Measurements from ENCODE around the gene GNPAT.

GNPAT gene

DNA sequence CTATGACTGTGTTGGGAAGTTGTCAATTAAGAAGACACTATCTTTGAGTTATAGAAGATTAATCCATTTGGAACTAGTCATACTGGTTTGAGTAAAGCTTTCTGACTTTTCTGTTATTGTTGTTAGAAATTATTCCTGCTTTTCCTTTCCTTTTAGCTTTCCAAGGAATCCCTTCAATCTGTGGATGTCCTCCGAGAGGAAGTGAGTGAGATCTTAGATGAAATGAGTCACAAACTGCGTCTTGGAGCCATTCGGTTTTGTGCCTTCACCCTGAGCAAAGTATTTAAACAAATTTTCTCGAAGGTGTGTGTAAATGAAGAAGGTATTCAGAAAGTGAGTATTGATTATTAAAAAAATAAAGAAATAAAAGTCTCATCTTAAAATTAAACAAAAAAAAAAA, 19.3 kb downstream of the GNPAT start:
- no peak for FAIRE-seq

DNA sequence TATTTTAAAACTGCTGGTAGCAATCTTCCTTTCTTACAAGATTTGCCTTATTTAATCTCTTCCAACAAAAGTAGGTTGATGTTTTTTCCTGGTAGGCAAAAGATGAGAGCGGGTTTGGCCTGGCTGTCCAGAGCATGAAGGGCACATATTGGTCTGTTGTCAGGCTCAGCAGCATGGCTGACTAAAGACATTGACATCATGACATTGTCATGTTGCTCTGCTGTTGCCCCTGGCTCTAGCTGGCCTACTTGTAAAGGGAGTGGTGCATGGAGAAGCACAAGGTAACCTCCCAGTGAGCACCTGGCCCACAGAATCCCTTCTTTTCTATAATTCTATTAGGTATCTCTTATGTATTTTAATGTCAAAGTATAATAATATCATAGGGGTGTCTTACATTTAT, 23.6 kb downstream of the GNPAT start:
- no peak for FAIRE-seq

DNA sequence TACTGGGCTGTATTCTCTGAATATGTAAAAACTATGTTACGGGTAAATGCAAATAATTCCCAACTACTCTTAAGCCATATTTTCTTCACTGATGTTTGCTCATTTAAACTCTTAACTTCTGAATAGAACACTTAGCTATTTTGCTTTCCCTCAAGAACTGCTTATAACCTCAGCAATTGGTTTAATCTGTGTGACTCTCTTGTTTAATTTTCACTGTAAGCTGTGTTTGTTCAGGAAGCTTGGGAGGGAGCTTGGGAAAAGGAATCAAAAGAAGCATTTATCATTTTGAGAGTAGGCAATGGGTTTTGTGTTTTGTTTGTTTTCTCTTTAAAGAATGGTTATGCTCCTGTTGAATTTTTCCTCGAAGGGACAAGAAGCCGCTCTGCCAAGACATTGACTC, 24.4 kb downstream of the GNPAT start:
- FAIRE-seq: no peak

DNA sequence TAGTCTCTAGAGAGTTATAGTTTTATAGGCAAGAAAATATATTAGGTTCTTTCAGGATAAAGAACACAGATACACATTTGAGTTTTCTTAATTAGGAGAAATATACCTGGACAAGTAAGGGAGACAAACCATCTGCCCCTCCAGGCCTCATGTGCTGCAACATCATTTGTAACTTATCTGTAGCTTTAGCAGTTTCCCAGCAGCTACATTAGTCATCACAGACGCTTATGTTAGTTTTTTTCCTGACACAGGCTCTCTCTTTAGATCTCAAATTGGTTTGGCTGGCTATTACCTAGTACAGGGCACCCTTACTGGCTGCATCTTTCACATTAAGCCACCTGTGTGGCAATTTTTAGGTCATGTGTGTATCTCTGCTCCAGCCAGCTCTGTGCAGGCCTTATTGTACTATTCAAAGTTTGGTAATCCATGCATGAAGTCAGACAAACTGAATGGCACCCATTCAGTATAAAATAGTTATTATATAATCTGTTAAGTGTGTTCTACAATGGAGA, 25.9 kb downstream of the GNPAT start:
- no peak for FAIRE-seq

DNA sequence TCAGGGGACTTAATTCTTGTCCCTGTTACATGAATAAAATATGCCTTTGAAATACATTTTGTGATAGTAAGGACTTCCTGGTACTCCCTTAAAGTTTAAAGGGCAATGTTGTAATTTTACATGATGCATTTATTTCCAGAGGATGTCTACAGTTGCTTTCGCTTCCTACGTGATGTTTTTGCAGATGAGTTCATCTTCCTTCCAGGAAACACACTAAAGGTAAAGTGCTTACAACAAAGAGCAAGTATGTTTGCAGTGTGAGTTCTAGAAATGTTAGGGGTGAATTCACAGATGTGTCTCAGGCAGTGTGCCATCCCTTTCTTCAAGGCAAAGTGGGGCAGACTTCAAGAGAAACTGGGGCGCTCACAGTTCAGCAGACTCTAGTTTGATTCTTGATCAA, 31.2 kb downstream of the GNPAT start:
- FAIRE-seq: no peak

DNA sequence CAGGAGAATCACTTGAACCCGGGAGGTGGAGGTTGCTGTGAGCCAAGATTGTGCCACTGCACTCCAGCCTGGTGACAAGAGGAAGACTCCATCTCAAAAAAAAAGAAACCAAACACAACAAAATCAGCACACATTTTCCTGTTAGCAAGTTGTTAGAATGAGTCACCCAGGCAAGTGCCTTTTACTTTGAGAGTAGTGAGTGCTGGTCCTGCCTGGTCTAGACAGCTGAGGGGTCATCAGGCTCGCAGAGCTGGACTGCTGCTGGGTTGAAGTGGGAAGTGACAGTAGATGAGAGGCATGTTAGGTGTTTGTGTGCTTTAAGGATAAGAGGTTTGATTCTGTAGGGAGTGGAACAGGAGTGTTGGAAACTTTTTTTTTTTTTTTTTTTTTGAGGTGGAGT, 31.9 kb downstream of the GNPAT start:
- no peak for FAIRE-seq

DNA sequence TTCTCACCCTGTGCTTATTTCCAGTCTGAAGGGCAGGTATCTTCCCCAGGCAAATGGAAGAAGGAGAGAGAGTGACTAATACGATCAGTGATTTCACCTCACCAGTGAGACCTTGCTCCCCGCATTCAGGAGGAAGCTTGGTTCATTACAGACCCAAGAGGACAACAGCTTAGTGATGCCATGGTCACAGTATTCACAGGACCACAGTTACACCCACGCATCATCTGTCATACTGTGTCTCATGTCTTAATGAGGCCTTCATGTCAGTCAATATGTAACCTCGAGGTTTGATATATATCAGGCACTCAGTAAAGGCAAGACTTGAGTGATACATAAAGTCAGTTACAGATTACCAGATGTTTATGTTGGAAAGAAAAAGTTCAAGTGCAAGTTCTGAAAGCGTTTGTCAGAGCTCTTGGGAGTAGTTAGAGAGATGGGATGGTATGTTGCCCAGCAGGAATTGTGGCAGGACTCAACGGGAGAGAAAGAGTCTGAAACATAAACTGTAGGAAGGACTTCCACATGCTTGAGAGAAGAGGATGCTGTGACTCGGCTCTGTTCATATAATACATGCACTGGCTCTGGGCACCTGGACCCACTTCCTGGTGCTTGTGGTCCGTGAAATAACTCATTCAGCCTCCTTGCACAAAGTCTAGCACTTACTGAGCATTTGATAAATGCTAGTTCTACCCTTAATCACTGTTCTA, 33.3 kb downstream of the GNPAT start:
- FAIRE-seq: no peak

DNA sequence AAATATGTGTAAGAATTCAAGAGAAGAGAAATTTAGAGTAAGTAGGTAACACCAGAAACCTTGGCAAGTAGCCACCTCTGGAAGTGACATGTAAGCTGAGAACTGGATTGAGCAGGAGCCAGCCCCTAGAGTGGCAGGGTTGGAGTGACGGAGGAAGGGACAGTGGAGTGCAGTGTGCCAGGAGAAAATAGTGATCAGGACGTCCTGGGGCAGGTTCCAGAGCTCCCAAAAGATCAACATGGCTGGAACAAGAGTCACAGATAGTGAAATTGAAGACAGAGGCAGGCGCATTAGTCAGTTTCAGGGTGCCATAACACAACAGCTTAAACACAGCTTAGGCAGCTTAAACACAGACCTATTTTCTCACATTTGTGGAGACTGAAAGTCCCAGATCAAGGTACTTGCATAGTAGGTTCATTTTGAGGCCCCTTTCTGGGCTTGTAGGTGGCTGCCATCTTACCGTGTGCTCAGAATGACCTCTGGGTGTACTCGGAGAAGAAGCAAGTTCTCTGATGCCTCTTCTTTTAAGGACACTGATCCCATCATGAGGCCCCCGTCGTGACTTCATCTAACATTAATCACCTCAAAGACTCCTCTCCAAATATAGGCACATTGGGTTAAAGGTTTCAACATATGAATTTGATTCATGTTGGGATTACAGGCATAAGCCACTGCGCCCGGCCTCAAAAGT, 37.2 kb downstream of the GNPAT start:
- no peak for FAIRE-seq

DNA sequence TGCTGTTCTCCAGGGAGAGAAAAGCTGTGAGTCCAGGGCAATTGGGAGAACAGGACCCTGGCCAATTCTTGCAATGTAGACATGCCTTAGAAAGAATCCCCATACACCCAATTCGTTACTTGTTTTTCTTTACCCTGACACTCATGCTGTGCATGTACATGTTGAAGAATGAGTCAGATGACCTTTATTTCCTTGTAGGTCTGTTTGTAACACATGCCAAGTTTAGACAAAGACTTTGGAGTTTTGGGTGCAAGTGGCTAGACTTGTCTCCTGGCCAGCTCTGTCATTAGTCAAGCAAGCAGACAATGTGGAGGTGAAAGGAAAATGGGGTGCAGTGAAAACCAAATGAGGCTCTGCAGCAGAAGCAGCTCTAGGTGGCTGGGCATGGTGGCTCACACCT, 38.1 kb downstream of the GNPAT start:
- no peak for FAIRE-seq

DNA sequence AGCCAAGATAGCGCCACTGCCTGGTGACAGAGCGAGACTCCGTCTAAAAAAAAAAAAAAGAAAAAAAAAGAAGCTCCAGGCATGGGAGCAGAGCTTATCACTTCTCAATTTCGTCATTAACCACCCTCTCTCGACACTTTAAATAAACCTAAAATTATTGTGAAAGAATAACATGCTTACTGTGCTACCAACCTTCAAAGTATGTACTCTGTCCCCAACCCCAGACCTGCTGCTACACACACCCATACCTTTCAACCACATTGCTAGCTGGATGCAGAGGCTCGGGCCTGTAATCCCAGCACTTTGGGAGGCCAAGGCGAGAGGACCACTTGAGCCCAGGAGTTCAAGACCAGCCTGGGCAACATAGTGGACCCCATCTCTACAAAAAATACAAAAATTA, 38.7 kb downstream of the GNPAT start:
- no peak for FAIRE-seq

DNA sequence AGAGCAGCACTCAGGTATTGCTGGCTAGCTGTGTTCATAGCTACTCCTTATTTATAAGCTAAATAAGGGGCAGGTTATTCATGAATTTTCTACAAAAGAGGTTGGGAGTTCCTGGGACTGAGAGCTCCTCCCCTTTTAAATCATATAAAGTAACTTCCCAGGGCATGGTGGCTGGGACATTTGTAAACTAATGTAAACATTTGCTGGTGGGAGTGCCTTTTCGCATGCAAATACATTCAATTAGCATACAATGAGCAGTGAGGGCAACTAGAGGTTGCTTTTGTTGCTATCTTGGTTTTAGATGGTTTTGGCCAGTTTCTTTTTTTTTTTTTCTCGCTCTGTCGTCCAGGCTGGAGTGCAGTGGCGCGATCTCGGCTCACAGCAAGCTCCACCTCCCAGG, 43.4 kb downstream of the GNPAT start:
- no peak for FAIRE-seq

DNA sequence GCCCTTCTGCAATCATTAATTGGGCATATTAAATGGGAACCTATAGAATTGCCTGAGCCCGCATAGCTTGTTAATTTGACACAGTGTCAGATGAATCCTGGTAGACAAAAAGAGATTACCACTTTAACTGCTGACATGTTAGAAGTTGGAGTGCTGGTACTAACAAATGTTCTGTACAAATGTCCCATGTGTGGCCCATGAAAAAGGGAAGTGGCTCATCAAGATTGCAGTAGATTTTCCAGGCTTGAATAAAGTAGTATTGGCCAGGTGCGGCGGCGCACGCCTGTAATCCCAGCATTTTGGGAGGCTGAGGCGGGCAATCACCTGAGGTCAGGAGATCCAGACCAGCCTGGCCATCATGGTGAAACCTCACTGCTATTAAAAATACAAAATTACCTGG, 45.6 kb downstream of the GNPAT start:
- no peak for FAIRE-seq

DNA sequence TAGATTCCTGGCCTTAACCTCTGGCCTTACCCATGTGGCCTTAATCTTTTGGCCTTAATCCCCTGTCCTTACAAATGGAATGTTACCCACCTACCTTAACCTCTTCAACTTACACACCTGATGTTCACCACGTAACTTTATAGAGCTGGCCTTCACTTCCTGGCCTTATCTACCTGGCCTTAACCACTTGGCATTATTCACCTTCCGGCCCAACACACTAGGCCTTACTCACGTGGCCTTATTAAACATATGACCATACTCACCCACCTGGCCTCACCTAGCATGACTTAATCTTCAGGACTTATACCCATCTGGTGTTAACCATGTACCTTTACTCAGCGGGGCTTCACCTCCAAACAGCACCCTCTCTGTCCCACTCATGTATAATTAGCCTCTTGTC, 54.9 kb downstream of the GNPAT start:
- no peak for FAIRE-seq

DNA sequence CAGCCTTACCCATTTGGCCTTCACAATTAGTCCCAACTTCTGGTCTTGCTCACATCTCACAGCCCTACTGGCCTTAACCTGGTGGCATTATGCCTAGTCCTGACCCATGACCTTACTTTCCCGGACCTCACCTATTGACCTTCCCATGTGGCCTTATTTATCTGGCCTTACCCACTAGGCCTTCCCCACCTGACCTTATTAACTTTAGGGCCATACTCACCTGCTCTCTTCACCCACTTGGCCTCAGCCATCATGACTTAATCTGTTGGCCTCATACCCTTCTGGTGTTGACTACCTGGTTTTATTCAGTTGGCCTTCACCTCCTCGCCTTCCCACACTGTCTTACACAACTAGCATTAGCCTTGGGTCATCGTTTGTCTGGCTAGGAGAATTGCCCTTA, 61.0 kb downstream of the GNPAT start:
- FAIRE-seq: no peak

DNA sequence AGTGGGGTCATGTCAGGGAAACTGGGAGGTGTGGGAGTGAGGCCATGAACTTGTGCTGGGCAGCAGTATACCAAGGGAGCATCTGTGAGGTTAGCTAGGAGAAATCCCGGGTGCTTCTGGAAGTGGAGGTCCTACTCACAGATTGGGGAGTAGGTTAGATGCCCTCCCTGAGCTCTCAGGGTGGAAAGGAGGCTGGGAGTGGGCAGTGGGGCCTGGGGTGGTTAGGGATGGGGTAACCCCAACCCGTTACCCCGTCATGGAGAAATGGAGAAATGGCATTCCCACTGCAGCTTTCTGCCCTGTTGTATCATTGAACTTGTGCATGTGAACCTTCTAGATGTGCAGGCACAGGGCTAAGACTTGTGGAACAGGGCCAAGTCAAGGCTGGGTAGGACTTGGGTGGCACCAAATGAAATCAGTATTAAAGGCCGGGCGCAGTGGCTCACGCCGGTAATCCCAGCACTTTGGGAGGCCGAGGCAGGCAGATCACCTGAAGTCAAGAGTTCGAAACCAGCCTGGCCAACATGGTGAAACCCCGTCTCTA, 69.5 kb downstream of the GNPAT start:
- FAIRE-seq: no peak

DNA sequence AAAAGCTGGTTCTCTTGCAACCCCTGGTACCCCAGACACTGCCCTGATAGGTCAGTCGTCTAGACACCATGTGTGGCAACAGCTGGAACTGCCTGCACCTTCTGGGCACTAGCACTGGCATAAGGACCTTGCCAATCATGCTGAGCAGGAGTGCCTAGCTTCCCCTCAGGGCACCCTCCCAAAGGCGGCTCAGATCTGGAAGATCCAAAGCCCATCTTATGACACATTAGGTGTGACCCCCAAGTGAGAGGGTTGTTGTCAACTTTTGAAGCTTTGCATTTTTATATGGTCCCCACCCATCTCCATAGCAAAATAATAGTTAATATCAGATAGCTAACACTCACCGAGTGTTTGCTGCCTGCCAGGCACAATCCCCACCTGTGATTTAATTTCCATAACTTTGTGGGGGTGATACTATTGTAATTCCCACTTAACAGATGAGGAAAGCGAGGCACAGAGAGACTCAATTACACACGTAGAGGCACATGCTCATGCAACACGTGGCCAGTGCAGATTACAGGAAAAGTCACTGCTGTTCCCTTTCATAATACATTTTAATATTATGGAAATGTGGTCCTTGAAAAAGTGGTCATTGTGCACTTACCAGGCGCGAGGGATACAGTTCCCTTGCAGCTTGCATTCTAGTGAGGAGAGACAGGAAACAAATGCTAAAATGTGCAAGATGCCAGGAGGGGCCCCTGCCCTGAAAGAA, 70.9 kb downstream of the GNPAT start:
- FAIRE-seq: no peak

DNA sequence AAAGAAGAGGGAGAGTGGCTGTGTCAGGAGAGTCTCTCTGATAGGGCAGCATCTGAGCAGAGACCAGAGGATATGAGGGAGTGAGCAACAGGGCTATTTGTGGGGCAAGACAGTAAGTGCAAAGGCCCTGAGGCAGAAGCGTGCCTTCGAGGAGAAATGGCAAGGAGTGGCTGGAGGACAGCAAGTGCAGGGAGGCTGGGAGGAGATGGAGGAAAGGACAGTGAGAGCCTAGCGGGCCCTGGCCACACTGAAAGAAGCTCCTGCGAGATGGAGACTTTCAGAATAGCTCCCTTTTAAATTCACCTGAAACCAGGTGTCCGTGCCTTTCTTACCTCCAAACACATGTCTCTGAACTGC, 71.4 kb downstream of the GNPAT start:
- no peak for FAIRE-seq

DNA sequence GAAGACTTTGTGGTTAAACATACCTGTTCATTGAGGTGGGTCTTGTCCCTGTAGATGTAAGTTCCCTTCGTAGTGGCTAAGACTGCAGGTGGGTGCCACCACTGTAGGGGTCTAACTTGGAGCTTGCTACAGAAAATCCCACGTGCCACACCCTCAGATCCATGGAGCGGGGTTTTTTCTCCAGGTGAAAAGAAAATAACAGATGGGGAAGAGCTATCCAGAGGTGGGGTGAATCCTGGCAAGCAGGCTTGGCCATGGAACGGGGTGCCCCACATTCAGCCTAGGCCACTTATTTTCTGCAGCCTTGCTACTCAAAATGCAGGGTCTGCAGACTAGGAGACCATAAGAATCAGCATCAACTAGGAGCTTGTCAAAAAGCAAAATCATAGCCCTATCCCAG, 72.6 kb downstream of the GNPAT start:
- no peak for FAIRE-seq

DNA sequence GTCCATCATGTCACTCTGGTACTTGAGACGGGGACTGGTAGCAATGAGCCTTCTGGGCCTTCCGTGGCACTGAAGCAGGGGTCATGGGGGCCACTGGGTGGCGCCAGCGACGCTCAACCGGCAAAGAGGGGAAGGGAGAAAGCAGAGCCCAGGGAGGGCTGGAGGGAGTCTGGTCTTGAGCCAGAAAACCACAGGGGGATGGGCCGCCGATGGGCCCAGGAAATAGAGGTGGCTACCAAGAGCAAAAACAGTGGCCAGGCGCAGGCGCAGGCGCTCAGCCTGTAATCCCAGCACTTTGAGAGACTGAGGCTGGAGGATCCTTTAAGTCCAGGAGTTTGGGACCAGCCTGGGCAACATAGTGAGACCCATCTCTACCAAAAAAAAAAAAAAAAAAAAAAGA, 74.9 kb downstream of the GNPAT start:
- no peak for FAIRE-seq

DNA sequence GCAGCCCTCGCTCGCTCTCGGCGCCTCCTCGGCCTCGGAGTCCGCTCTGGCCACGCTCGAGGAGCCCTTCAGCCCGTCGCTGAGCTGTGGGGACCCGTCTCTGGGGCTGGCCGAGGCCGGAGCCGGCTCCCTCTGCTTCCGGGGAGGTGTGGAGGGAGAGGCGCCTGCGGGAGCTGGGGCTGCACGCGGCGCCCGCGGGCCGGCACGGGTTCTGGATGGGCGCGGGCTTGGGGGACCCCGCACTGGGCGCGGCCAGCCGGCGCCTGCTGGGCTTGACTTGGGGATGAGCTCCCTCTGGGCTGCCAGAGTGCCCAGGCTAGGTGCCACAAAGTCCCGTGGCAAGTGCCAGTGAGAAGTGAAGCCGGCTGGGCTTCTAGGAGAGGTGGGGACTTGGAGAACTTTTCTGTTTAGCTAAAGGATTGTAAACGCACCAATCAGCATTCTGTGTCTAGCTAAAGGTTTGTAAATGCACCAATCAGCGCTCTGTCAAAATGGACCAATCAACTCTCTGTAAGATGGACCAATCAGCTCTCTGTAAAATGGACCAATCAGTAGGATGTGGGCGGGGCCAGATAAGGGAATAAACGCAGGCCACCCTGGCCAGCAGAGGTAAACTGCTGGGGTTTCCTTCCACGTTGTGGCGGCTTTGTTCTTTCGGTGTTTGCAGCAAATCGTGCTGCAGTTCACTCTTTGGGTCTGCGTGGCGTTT, 76.4 kb downstream of the GNPAT start:
- FAIRE-seq: no peak

DNA sequence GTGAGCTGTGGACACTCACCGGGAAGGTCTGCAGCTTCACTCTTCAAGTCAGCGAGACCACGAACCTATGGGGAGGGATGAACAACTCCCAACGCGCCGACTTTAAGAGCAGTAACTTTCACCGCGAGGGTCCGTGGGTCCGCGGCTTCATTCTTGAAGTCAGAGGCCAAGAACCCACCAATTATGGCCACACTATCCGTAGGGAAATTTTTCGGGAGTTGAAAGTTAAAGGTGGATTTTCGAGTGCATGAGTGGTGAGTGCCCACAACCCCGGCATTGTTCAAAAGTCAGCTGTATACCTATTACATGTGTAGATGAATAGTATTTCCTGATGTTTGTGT, 77.0 kb downstream of the GNPAT start:
- no peak for FAIRE-seq

DNA sequence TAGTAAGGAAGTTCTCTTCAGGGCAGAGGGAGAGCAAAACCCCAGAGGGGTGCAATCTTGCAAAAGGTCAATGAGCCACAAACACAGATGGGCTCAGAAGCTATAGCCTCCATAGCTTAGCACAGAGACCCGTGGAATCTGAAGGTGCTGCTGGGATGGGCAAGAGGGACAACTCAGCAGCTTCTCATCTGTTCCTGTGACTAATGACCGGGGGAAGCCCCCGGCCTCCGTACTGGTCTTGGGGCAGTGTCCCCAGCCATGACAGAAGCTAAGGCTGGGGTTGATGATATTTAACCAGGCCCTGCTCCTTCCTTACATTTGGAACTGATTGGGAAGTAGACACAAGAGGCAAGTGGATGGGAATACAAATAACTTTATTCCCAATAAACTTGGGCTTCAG, 77.6 kb downstream of the GNPAT start:
- FAIRE-seq: no peak

DNA sequence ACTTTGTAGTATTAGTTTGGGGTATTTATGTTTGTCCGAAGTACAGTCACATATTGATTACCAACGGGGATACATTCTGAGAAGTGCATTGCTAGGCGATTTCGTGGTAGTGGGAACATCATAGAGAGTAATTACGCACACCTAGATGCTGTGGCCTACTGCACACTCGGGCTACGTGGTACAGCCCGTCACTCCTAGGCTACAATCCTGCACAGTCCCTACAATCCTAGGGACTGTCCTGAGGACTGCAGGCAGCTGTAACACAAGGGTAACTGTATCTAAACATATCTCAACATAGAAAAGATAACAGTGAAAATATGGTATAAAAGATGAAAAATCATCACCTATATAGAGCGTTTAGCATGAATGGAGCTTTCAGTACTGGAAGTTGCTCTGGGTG, 78.1 kb downstream of the GNPAT start:
- no peak for FAIRE-seq

All from TTC549 (cell line).